Hematopoietic multipotent progenitor cell (in vitro differentiated cells): ENCODE measurements around the gene LAMA1. TPM values are rescaled to one million over a fixed set of nuclear protein-coding genes. Genes with fewer than 3 reads are reported as not detected.
"Not testable (repeated sequence)": the region's sequence is repeated elsewhere in the genome, so short reads cannot be mapped to it uniquely, and the experiment has no call there.

ENCODE experiments used
- DNase-seq, 3 donors: peaks; one replicate each; pipeline ENCODE4 v3.0.0-alpha.2; 2011 to 2015; ENCODE audit warnings: low read depth in 2 of 3, low spot score in 2 of 3
- total RNA-seq: library from RNA; depleted of rRNA; stranded (reverse); fragments of >200 nt; gene quantifications from one replicate; pipeline ENCODE4 v1.2.3, GENCODE V29; 2012

Gene LAMA1, protein sequence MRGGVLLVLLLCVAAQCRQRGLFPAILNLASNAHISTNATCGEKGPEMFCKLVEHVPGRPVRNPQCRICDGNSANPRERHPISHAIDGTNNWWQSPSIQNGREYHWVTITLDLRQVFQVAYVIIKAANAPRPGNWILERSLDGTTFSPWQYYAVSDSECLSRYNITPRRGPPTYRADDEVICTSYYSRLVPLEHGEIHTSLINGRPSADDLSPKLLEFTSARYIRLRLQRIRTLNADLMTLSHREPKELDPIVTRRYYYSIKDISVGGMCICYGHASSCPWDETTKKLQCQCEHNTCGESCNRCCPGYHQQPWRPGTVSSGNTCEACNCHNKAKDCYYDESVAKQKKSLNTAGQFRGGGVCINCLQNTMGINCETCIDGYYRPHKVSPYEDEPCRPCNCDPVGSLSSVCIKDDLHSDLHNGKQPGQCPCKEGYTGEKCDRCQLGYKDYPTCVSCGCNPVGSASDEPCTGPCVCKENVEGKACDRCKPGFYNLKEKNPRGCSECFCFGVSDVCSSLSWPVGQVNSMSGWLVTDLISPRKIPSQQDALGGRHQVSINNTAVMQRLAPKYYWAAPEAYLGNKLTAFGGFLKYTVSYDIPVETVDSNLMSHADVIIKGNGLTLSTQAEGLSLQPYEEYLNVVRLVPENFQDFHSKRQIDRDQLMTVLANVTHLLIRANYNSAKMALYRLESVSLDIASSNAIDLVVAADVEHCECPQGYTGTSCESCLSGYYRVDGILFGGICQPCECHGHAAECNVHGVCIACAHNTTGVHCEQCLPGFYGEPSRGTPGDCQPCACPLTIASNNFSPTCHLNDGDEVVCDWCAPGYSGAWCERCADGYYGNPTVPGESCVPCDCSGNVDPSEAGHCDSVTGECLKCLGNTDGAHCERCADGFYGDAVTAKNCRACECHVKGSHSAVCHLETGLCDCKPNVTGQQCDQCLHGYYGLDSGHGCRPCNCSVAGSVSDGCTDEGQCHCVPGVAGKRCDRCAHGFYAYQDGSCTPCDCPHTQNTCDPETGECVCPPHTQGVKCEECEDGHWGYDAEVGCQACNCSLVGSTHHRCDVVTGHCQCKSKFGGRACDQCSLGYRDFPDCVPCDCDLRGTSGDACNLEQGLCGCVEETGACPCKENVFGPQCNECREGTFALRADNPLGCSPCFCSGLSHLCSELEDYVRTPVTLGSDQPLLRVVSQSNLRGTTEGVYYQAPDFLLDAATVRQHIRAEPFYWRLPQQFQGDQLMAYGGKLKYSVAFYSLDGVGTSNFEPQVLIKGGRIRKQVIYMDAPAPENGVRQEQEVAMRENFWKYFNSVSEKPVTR (N-terminal part only)
- total RNA-seq = under 0.01 TPM

DNA sequence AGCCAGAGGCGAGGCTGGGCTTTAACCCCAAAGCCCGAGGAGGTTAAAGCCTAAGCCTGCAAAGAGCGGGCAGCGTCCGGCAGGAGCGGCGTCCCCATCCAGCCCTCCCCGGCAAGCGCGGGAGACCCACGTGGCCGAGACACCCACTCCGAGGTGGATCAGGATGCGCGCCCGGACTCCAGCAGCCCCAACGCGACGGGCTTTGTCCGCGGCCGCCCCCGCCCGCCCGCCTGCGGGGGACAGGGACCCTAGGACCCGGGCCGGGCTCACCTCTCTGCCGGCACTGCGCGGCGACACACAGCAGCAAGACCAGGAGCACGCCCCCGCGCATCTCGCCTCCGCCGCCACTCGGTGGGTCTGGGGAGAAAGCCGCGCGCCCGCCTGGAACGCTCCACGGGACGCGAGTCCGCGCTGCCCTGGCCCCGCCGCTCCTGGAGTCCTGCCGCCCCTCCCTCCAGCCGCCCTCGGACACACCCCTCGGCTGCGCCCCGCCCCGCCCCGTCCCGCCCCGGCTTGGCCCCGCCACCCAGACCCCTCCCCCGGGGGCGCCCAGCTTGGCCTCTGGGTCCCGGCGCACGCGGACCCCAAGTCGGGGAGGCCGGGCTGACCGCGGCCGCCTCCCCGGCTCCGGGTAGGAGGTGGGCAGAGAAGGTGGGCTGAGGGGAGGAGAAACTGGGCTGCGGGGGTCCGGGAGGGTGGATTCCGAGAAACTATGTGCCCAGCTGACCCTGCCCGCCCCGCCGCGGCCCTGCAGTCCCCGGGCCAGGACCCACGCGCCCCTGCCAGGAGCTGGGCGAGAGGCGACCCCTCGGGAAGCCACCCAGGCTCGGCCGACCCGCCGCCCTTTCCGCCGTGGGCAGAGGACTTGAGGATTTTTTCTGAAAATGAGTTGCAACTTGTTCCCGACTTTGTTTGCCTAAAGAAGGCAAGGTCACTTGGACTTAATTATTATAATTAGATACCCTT is at the start of gene LAMA1:
Gene LAMA1 (minus strand): TSS at position 408 of the 966 bp plus-strand sequence. CDS start 77 bp downstream, at position 331.
- DNase-seq = peak in 1 of 3 donors; percentile 5

DNA sequence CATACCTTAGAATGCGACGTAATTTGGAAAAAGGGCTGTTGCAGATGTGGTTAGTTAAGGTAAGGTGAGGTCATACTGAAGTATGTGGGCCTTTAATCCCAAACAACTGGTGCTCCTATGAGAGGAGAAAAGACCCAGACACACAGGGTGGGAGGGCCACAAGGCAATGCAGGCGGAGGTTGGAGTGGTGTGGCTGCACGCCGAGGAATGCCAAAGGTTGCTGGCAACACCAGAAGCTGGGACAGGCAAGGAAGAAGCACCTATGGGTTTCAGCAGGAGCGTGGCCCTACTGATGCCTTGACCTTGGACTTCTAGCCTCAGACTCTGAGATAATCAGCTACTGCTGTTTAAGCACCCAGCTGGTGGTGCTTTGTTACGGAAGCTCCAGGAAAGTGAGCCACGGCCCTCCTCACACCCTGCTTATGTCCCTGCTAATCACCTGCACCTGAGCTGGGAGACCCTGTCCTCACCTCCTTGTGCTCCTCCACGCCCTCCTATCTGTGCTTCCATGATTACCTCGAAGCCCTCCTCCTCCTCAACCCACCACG is 48.3 kb upstream of the LAMA1 start:
- no peak for DNase-seq

DNA sequence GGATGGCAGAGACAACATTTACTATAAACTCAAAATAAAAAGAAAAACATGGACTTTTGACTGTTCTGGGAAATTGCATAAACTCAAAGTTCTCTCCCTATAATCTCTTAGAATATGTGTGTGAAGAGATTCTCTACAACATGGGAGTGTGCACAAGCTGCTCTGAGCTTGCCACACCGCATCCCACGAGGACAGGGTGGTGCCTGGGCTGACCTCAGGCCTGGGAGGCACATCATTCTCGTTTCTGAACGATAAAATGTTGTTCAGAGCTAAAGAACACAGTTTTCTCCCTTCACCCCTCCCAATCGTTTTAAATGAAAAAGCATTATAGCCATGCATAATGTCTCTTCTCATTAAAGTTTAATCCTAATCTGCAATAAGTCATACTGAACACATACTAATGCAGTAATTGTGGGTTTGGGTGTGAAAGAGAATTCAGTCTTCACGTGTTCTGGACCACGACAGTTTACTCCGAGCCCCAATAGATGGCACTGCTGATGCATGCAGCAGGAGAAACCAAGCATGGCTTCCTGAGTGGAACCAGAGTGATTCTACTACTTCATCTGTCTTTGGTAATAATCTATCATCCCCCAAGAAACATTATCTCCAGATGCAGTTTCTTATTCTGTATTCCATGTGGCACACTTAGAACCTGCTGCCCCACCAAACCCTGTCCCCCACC is 46.9 kb upstream of the LAMA1 start:
- DNase-seq = peak in 2 of 3 donors; percentile 9 to 28

DNA sequence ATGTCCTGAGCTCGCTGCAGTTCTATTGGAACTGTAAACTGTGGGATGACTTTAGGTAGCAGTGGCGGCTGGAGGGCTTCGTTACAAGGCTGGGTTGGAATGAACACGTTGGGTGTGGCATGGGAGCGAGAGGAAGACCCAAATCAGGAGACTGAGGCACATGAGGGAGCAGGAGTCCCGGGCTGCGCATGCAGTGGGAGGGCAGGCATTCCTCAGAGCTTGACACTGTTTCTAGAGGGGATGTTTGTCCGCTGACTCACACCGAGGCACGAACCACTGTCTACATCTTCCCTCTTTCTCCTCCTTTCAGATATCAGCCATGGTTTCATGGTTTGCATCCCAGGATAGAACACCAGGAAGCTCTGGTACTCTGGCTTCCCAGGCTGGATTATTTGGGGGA is 40.6 kb upstream of the LAMA1 start:
- no peak for DNase-seq

DNA sequence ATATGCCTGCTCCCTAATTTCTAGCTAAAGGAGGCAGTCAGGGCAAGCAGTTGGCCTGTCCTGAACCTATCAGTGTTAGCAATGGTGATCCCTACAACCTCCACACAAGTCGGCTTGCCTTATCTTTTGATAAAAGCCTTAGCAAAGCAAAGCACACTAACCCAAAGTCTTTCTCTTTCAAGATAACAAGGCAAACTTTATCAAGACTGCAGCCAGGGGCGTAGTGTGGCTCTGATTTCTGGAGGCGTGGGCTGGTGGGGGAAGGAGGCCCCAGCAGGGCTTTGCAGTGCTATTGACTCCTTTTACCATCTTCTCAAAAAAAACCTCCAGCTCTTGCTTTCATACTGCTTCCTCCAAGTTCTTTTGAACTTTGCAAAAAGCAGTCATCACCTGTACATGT is 40.2 kb upstream of the LAMA1 start:
- DNase-seq = no peak

DNA sequence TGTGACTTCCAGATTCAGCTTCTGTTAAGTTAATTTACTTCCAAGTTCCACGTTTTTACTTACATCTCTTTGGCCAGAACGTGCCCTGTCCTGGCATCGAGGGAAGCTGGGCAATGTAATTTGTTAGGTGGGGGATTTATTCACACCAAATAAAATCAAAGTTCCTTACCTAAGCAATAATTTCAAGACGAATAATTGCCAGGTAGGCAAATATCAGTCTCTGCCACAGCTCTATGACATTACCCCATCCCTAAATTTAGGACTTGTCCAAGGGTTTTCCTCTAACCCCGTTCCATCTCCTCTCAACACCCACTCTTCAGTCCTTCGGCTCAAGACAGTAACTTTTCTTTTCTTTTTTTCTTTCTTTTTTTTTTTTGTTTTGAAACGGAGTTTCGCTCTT is 38.3 kb upstream of the LAMA1 start:
- no peak for DNase-seq

DNA sequence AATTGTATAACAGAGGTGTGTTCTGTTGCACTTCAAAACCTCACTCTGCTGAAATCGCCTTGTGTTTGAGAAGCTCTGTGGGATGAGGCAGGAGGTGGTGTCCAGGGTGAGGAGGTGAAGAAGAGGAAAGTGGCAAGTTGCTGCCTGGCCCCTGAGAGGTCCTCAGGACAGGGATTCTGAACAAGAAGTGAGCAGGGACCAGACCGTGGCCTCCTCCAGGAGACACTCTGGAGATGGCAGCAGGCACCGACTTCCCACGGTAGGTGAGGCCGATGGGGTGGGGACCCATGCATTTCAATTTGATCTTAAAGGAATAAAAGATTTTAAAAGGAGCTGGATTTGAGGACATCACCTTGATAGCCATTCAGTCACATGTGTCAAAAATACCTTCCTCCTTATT is 37.5 kb upstream of the LAMA1 start:
- no peak for DNase-seq

DNA sequence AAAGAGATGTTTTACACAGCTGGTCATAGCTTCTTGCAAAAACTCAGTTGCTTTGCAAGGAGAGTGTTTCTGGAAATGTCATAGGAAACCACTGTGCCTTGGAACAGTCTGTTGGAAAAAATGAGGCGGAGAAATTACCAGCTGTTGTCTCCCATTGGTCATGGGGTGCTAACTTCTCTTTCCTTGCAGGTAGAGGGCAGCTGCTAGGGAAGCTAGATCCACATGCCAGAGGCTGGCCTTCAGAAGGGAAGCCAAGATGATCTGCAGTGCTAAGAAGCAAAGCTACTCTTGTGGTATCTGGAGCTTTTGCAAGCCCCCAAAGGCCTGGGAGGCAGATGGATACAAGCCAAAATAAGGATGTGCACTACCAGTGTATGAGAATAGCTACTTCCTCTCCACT is 34.8 kb upstream of the LAMA1 start:
- DNase-seq = no peak

DNA sequence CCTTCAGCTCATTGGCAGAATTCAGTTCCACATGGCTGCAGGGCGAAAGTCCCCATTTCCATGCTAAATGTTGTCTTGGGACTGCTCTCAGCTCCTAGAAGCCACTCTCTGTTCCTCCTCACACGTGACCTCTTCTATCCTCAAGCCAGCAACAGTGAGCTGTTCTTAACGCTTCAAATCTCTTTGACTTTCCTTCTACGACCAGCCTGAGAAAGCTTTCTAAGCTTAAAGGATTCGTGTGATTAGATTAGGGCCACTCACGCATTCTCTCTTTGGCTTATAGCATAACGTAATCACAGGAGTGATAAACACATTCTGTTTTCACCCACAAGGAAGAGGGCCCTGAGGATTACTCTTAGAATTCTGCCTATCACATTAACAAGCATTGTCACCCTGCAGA is 29.8 kb upstream of the LAMA1 start:
- DNase-seq = no peak

DNA sequence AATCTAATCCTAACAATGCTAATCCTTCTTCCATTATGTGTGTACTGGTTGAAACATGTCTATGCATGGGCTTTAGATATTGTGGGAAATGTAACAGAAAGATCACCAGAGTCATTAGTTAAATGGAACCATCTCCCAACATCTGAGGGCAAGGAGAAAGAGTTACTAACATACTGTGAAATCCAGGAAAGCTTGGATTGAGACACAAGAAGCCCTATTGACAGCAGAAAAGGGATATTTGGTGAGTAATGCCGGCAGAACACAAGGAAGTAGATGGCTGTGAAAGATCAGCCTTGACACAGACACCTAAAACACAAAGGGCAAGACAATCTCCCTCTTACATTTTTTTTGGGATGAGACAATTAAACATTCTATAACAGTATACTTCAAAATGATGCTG is 28.5 kb upstream of the LAMA1 start:
- no peak for DNase-seq

DNA sequence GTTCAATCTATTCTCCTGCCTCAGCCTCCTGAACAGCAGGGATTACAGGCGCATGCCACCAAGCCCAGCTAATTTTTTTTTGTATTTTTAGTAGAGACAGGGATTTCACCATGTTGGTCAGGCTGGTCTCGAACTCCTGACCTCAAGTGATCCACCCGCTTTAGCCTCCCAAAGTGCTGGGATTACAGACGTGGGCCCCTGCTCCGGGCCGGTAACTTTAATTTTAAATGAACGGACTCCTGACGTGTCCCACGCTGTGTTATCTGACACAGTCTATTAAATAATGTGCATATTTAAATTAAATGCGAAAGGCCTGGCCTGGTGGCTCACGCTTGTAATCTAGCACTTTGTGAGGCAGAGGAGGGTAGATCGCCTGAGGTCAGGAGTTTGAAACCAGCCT is 27.3 kb upstream of the LAMA1 start:
- DNase-seq = not testable (repeated sequence)

DNA sequence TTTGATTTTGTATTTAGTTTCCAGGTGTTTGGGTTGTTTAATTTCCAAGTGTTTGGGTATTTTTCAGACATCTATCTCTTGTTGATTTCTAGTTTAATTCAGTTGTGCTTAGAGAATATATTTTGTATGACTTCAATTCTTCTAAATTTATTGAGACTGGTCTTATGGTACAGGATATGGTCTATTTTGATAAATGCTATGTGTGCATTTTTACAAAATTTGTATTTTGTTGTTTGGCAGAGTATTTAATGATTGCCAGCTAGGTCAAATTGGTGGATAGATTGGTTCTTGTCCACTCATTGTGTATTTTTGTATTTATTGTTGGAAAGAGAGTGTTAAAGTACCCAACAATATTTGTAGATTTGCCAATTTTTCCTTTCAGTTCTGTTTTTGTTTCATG is 23.7 kb upstream of the LAMA1 start:
- DNase-seq = no peak

DNA sequence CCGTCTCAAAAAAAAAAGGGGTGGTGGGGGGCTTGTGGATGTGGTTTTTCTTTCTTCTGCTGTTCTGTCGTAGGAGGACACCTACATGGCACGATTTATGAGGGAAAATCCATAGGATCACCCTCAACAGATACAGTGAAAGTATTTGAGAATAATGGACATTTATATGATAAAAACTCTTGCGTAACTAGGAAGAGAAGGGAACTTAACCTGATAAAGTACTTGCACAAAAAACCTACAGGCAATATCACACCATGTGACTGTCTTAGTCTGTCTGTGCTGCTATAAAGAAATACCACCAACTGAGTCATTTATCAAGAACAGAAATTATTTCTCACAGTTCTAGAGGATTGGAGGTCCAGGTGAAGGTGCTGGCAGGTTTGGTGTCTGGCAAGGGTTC is 21.8 kb upstream of the LAMA1 start:
- no peak for DNase-seq

DNA sequence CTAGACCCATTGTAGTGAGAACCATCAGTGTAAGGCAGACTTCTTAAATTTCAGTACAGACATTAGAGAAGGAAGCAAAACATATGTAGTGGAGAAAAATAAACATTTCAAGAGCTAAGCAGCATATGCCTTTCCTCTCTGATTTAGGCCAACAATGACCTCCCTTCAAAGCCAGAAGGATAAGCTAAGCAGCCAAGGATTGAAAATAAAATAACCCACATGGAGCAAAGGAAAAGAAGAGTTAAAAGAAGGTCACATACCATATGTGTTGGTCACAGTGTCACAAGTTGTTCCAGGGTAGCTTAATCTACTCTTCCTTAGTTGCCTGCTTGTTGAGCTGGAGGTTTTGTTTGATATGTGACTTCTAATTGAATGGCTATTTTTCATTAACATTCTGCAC is 15.6 kb upstream of the LAMA1 start:
- no peak for DNase-seq

DNA sequence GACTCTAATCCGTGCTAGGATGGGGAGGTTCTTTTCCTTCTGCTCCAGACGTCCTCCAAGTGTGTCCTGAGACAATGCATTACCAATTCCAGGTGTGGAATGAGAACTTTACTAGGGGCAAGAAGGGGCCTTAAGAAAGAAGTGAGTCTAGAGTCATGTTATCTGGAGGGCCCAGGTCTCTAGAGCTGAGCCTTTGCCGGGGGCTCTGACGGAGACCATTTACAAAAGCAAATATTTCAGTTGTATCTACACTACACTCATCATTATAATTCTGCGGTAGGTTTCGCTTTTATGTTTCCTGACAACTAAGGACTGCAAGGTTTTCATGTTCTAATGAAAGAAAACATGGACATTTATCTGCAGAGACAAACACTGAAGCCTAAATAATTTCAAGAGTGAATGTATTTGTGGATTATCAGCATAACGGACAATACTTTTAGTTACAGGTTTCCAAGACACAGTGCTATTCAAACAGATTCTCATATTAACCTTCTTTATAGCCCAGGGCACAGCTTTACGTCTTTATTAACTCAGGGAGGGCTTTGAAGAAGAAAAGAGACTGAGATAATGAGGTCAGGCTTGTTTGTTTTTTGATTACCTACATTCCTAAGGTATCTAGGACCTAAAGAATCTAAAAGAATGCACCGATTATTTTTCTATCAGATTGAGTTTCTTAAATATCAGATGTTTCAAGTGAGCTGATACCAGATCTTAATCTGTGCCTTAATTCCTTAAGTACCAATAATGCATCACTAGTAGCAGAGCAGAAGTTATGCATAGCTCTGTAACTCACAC is 15.0 kb upstream of the LAMA1 start:
- no peak for DNase-seq

DNA sequence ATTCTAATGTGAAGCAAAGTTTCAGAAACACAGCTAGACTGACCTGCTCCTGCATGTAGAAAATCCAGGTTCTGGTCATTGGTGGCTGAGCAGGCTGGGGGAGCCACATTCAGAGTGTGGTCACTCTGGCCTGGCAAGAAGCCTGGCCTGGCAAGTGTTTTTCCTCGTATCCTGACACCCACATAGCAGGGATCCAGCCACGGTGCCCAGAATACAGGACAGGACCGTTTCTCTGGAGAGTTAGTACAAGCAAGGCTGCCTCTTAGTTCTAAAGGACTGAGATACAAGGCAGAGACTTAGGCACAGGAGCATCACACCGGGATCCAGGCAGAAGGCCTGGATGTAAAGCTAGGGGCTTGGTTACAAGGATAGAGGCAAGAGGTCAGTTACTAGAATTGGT is 4.8 kb upstream of the LAMA1 start:
- DNase-seq = no peak

DNA sequence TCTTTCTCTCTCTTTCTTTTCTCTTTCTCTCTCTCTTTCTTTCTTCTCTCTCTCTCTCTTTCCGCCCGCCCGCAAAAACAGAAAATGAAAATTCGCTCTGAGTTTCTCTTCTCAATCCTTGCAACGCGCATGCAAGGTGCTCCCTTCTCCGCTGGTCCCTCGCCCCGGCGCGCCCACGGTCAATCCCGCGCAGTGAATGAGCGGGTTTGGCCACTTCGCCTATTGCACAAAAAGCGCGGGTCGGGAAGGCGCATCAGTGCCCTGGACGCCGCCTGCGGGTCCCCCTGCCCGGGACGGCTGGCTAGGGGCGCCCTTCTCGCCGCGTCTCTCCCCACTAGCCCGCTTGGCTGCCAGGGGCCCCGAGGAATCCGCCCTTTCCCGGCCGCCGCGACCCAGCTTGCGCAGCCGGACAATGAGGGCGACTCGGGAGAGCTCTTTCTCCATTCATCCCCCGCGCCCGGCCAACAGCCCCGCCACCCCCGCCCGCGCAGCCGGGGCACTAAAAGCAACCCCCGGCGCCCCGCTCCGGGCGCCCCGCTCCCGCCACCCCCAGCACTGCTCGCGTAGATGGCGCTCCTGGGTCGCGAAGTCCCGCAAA is 706 bp downstream of the LAMA1 start:
- DNase-seq = no peak
